ES-I3 (cell line): ENCODE data around the gene SYMPK.

Experiments used
- H3K36me3 ChIP-seq: 2 replicates; pipeline ENCODE4 v1.6.1; 2013; ENCODE audit warnings: mild to moderate bottlenecking, low read length, control low read depth, moderate library complexity; ENCODE audit not compliant: insufficient read depth
- H3K4me1 ChIP-seq: 2 replicates; pipeline ENCODE4 v1.6.1; 2013; ENCODE audit warnings: mild to moderate bottlenecking, control low read depth, low read length; ENCODE audit not compliant: insufficient read depth
- H3K9ac ChIP-seq: 2 replicates; pipeline ENCODE4 v1.6.1; 2013; ENCODE audit warnings: low read depth, mild to moderate bottlenecking, low read length, moderate library complexity
- H3K9me3 ChIP-seq: 2 replicates; pipeline ENCODE4 v1.6.1; 2013; ENCODE audit warnings: mild to moderate bottlenecking, low read length, moderate library complexity; ENCODE audit not compliant: control insufficient read depth, insufficient read depth

Gene SYMPK

DNA sequence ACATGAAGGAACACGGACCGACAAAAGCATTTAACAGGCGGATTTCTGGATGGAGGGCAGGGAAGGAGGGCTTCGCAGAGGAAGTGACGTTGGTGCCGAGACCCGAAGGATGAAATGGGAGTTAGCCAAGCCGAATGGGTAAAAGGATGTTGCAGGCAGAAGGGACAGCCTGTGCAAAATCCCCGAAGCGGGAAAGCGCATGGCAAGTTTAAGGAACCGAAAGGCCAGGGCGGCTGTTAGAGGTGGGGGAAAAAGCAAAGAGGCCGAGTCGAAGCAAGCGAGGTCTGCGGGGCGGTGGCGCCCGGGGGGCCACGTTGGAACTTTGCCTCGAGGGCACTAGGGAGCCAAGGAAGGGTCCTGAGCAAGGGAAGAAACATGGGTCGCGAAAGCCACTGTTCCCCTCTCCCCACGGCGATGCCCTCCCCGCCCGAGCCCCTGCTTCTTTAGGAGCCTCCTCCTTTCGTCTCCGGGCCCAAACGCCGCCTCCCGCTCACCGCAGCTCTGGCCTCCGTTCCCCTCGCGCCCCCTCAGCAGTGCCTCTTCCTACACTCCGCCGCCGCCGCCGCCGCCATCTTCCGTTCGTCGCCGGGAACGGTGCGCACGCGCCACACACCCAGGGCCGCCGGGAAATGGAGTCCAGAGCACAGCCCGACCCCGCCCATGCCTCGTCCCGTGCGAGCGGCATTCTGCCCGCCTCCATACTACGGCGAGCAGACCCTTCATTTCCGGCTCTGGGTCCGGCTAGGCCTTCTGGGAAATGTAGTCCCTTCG, at the start of gene SYMPK:
TSS of gene SYMPK (minus strand) at position 584 of the 771 bp plus-strand sequence. CDS start 8,652 bp downstream, outside the sequence.
- Histone ChIP-seq H3K4me1 (peaks cover 21% of the 10 kb centered on the region; the same call in 1 of the 2 replicates), H3K36me3 (no peaks in the 10 kb centered on the region; the same call in 1 of the 2 replicates), H3K9ac (peak within 1 kb of the TSS; percentile 98), H3K9me3 (no peaks in the 10 kb centered on the region)

DNA sequence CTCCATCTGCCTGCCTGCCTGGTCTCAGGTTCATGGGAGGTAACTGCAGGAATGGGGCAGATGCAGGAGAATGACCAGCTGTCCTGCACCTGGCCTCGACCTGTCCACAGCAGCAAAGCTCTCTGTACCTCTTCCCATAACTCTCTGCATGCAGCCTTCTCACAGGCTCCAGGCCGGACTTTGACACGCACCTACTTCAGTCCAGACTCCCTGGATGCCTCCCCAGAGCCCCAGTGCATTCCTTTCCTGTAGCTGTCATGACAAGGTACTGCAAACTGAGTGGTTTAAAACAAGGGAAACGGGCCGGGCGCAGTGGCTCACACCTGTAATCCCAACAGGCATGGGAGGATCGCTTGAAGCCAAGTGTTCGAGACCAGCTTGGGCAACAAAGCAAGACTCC, 48.3 kb upstream of the SYMPK start:
- H3K4me1 ChIP-seq = no peaks in the 10 kb centered on the region
- no peaks in the 10 kb centered on the region for H3K9me3 ChIP-seq
- H3K9ac ChIP-seq = no peak overlapping the region
- H3K36me3 ChIP-seq = no peaks in the 10 kb centered on the region

DNA sequence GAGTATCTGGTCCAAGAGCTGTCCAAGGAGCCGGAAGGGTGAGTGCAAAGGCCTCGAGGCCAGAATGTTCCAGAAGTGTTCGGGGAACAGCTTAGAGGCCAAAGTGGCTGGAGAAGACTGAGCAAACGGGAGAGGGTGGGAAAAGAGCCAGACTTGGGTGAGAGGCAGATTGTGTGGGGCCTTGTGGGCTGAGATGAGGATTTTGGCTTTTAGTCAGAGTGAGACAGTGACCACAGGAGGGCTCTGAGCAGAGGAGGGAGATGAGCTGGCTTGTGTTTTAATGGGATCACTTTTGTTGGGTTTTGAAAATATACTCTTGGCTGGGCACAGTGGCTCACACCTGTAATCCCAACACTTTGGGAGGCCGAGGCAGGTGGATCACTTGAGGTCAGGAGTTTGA, 46.0 kb upstream of the SYMPK start:
- Histone ChIP-seq H3K9me3 (no peaks in the 10 kb centered on the region), H3K4me1 (no peaks in the 10 kb centered on the region), H3K36me3 (no peaks in the 10 kb centered on the region), H3K9ac (no peak overlapping the region)

DNA sequence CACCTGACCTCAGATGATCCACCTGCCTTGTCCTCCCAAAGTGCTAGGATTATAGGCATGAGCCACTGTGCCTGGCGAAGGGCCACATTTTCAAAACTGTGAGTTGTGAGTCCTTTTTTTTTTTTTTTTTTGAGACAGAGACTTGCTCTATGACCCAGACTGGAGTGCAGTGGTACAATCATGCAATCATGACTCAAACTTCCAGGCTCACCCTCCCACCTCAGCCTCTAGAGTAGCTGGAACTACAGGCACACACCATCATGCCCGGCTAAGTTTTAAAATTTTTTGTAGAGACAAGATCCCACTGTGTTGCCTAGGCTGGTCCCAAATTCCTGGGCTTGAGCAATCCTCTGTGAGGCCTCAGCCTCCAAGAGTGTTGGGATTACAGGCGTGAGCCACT, 43.3 kb upstream of the SYMPK start:
- Histone ChIP-seq H3K4me1 (no peaks in the 10 kb centered on the region), H3K9me3 (no peaks in the 10 kb centered on the region), H3K9ac (no peak overlapping the region), H3K36me3 (no peaks in the 10 kb centered on the region)

DNA sequence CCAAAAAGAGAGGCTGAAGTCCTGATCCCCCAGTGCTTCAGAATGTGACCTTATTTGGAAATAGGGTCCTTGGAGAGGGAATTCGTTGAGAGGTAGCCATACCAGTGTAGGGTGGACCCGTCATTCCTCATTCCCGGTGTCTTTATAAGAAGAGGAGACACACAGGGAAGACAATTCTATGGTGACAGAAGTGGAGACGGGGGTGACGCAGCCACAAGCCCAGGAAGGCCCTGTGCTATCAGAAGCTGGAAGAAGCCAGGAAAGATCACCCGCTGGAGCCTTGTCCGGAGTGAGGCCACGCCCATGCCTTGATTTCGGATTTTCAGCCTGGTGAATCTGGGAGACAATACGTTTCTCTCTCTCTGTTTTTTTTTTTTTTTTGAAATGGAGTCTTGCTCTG, 42.1 kb upstream of the SYMPK start:
- no peak overlapping the region for H3K9ac ChIP-seq
- H3K36me3 ChIP-seq = no peaks in the 10 kb centered on the region
- H3K9me3 ChIP-seq = no peaks in the 10 kb centered on the region
- peaks cover 4% of the 10 kb centered on the region; the same call in 1 of the 2 replicates for H3K4me1 ChIP-seq

DNA sequence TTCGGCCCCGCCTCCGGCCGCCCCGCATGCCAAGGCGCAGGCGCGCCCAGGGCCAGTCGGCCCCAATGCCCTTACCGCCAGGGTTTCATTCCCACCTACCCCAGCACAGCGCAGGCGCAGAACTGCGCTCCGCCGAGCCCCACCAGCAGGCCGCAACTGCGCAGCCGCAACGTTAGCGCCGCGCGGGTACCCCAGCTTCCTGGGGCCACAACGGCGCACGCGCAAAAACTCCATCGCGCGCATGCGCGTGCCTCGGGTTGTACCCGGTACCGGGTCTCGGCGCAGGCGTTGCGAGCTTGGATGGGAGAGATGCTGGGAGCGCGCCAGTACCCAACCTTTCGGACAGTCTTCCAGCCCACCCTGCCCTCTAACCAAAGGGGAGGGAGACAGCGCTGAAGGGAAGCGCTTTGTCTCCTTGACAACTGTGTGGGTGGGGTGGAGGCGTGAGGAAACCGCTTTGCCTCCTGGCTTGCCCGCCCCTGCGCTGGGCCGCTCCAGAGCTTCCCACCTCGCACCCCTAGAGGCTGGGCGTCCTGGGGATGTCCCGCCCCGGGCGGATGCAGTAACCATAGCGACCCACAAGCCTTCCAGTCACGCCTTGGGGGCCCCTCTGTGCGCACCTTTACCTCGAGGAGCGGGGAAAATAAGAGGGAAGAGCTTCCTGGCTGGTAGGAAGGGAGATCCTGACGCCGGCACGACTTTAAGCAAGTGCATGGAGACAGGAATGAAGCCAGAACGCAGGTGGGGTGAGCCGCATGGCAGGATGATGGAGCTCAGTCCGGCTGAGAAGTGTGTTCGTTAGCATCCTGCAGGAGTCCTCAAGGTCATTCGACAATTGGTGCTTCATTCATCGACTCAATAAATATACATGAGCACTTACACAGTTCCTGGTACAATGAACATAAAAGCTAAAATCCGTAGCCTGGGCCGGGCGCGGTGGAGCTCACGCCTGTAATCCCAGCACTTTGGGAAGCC, 40.0 kb upstream of the SYMPK start:
- H3K9ac ChIP-seq = peak overlapping the region; percentile 72

DNA sequence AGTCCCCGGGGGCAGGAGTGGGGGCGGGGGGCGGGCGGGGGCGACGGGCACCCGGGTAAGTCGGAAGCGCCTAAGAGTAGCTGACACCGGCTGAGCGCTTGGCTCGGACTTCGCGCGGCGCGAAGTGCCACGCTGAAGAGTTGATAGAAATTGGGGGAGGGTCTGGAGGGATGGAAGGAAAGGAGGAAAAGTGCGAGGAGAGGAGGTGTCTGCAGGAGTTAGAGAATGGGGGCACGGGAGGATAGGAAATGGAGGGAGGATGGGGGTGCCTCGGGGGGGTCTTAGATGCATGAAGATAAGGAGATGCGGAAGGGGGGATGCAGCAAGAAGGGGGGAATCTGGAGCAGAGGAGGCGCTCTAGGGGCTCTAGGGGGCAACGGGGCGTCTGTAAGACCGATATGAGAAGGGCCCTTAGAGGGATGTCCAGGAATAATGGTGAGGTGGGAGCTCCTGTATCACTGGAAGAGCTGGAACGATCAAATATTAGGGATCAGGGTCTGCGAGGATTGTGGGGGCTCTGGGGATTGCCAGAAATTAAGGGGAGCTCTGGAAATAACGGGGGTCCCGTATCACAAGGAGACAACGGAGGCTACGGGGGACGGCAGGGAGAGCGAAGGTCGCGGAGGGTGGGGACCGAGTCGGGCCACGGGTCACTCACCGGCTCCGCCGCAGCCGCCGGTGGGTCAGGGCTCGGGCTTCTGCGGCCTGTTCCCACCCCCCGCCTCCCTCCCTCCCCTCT, 39.1 kb upstream of the SYMPK start, which contains the start of gene MYPOP:
TSS of gene MYPOP (minus strand) at position 702 of the 739 bp plus-strand sequence. CDS start 840 bp downstream, outside the sequence.
- Histone ChIP-seq H3K9me3 (no peaks in the 10 kb centered on the region), H3K4me1 (peaks cover 4% of the 10 kb centered on the region; the same call in 1 of the 2 replicates), H3K9ac (peak within 1 kb of the TSS; percentile 83), H3K36me3 (peaks cover 3% of the 10 kb centered on the region; the same call in 1 of the 2 replicates)

More for the DNA sequence above, 40.0 kb upstream of the SYMPK start:
- H3K36me3 ChIP-seq = peaks cover 3% of the 10 kb centered on the region; the same call in 1 of the 2 replicates
- peaks cover 4% of the 10 kb centered on the region; the same call in 1 of the 2 replicates for H3K4me1 ChIP-seq
- no peaks in the 10 kb centered on the region for H3K9me3 ChIP-seq

DNA sequence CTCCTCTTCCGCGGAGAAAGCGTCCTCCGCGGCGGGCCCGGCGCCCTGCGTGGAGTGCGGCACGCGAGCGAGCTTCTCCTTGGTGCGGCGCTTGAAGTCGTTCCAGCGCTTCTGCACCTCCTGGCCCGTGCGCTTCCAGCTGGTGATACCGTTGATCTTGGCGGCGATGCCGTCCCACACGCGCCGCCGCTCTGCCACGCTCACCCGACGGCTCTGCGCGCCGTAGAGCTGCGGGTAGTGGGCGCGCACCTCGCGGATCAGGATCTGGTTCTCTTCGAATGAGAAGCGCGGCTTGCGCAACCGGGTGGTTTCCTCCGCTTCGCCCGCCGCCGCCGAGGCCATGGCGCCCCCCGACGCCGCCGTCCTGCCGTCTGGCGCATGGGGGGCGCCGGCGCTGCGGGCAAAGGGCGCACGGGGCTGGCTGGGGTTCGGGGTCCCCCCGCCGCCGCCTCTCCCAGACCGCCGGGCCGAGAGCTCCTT, 38.5 kb upstream of the SYMPK start:
- Histone ChIP-seq H3K9me3 (no peaks in the 10 kb centered on the region), H3K9ac (peak overlapping the region; percentile 29; the same call in 1 of the 2 replicates), H3K36me3 (peaks cover 3% of the 10 kb centered on the region; the same call in 1 of the 2 replicates), H3K4me1 (peaks cover 4% of the 10 kb centered on the region; the same call in 1 of the 2 replicates)

DNA sequence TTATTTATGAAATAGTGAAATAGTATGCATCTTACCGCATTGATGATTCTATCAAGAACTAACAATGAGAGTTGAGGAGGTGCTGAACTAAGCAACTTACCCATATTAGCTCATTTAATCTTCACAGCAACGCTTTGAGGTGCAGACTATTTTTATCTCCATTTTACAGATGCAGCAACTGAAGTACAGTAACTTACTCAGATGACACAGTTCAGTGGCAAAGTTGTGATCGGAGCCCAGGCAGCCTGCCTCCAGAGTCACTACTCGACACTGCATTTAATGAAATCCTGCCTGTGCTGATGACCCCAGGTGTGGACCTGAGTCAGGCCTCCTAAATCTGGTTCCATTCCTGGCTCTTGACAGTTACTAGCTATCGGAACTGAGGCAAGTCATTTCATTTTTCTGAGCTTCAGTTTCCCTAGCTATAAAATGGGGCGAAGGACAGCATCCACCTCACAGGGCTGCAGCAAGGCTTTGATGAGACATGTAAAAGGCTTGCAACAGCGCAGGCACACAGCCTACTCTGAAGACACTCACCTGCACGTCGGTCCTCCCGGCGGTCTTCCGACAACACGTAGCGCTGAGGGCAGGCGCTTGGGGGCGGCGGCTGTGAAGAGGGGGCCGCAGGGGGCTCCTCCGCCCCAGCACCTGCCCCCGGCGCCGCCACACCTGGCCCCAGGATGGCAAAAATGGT, 37.9 kb upstream of the SYMPK start:
- H3K36me3 ChIP-seq = peaks cover 3% of the 10 kb centered on the region; the same call in 1 of the 2 replicates
- no peaks in the 10 kb centered on the region for H3K9me3 ChIP-seq
- H3K9ac ChIP-seq = peak overlapping the region; percentile 29; the same call in 1 of the 2 replicates
- peaks cover 4% of the 10 kb centered on the region; the same call in 1 of the 2 replicates for H3K4me1 ChIP-seq

DNA sequence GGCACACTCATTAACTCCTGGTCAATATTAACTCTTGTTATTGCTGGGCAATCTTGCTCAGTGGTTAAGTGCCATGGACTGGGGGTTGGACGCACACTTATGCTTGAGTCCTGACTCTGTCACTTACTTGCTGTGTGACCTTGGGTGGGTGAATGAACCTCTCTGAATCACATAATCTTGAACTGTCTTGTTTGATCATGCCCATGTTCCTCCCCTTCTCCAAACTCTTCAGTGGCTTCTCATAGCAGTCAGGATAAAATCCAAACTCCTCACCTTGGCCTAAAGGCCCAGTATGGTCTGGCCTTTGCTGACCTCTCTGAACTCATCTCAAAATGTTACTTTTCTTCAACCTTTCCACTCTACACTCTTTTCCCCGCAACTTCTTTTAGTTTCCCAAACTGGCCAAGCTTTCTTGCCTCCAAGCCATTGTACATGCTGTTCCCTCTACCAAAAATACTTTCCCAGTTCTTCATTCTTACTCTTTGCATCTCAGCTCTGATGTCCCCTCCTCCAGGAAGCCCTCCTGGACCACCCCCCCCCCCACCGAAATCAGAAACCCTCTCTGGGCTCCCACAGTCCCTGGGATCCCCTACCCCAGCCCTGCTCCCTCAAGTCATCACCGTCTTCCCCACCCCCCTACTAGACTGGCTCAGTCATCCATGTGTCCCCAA, 37.1 kb upstream of the SYMPK start:
- Histone ChIP-seq H3K4me1 (peaks cover 4% of the 10 kb centered on the region; the same call in 1 of the 2 replicates), H3K36me3 (peaks cover 3% of the 10 kb centered on the region; the same call in 1 of the 2 replicates), H3K9me3 (no peaks in the 10 kb centered on the region), H3K9ac (no peak overlapping the region)

DNA sequence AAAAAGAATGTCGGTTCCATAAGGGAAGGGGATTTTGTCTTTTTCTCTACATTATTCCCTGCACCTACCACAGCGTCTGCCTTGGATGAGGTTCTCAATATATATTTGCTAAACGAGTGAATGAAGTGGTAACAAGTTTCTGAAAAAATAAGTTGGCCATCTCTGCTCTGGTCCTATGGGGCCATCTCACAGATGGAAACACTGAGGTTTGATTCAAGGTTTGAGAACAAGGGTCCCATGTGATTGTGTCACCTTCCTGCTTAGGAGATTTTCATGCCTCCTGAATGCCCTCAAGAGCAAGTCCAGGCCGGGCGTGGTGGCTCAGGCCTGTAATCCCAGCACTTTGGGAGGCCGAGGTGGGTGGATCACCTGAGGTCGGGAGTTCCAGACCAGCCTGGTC, 36.3 kb upstream of the SYMPK start:
- peaks cover 4% of the 10 kb centered on the region; the same call in 1 of the 2 replicates for H3K4me1 ChIP-seq
- peaks cover 3% of the 10 kb centered on the region; the same call in 1 of the 2 replicates for H3K36me3 ChIP-seq
- no peak overlapping the region for H3K9ac ChIP-seq
- H3K9me3 ChIP-seq = no peaks in the 10 kb centered on the region

DNA sequence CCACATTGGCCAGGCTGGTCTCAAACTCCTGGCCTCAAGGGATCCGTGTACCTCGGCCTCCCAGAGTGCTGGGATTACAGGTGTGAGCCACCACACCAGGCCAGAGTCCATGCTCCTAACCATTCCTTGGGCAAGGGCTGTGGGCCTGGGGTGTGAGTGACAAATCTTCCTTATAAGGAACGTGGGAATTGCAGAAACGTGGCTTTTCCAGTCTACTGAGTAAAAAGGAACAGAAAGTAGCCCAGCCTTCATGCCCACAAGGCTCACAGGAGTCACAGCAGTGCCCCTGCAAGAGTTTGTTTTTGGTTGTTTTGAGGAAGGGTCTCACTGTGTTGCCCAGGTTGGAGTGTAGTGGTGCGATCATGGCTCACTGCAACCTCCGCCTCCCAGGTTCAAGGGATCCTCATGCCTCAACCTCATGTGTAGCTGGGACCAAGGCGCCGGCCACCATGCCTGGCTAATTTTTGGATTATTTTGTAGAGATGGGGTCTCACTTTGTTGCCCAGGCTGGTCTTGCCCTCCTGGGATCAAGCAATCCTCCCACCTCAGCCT, 34.4 kb upstream of the SYMPK start:
- Histone ChIP-seq H3K9me3 (no peaks in the 10 kb centered on the region), H3K9ac (no peak overlapping the region), H3K4me1 (peaks cover 4% of the 10 kb centered on the region; the same call in 1 of the 2 replicates), H3K36me3 (peaks cover 3% of the 10 kb centered on the region; the same call in 1 of the 2 replicates)
